Measurements from ENCODE around the gene ZNF134. TPM values are rescaled to one million over a fixed set of nuclear protein-coding genes. Genes with fewer than 3 reads are reported as not detected.

ZNF134 gene
- total RNA-seq, 3 donors from 2014 or later (not counting 1 experiment from before 2014, with no cell fraction given), result 18.5 to 22.0 (median 20.5) TPM

GRCh38 chr19:57632987-57633831, 19.2 kb downstream of the ZNF134 start, which contains the start of gene ZNF211:
TSS of gene ZNF211 (plus strand) at chr19:57633168. CDS start at chr19:57633347, 179 bp downstream.
- H3K36me3 ChIP-seq (ENCODE audit: control insufficient read depth, insufficient read depth, low read length), result peaks cover 24% of the 10 kb centered on the region
- Mint-ChIP-seq H3K27me3 (ENCODE audit: low read depth in 2 of 2) (no peaks in the 10 kb centered on the region), H3K36me3 (peaks cover 33% of the 10 kb centered on the region), H3K27ac (peak within 1 kb of the TSS; percentile 87 to 91), H3K4me1 (peaks cover 24 to 32% of the 10 kb centered on the region in 2 donors), H3K4me3 (peak within 1 kb of the TSS; percentile 94), H3K9me3 (peaks cover 6 to 18% of the 10 kb centered on the region in 2 donors)
- peaks cover 13% of the 10 kb centered on the region for H3K4me1 ChIP-seq (ENCODE audit: control insufficient read depth, insufficient read depth, low read length)
- intact Hi-C loops (cut with micrococcal nuclease), result loop anchor here (1.0 to 10.0 kb wide), 4 partner anchors 19 to 146 kb away; partner anchors contain the start of genes ZNF134, ZNF416, ZNF419 and ZNF551
- peak within 1 kb of the TSS; percentile 83 for H3K4me3 ChIP-seq (ENCODE audit: low read length)
- peak; percentile 99 to 100 (median 100) for ATAC-seq
- H3K27me3 ChIP-seq (ENCODE audit: control insufficient read depth, insufficient read depth, low read length), result no peaks in the 10 kb centered on the region
- 2% methylated on average over 59 of the region's 59 CpGs for WGBS (ENCODE audit: insufficient coverage)
- peaks cover 9% of the 10 kb centered on the region for H3K9me3 ChIP-seq (ENCODE audit: control insufficient read depth, insufficient read depth, low read length)
- TF ChIP-seq CTCF (IDR thresholded peaks at IDR 0.05), result no peak
- DNase-seq, result peak; percentile 89 to 94
- H3K27ac ChIP-seq (ENCODE audit: low read length), result peak within 1 kb of the TSS; percentile 80

- intact Hi-C loops (cut with micrococcal nuclease), result loop anchor here (1.0 to 10.0 kb wide), 4 partner anchors 19 to 146 kb away; partner anchors contain the start of genes ZNF134, ZNF416, ZNF419 and ZNF551
- Mint-ChIP-seq H3K4me3 (peak overlapping the region; percentile 94), H3K36me3 (peaks cover 38% of the 10 kb centered on the region), H3K27me3 (ENCODE audit: low read depth in 2 of 2) (no peaks in the 10 kb centered on the region), H3K9me3 (peaks cover 9 to 24% of the 10 kb centered on the region in 2 donors), H3K27ac (peak overlapping the region; percentile 87 to 91), H3K4me1 (peaks cover 24 to 32% of the 10 kb centered on the region in 2 donors)
- Histone ChIP-seq H3K4me1 (ENCODE audit: control insufficient read depth, insufficient read depth, low read length) (peaks cover 13% of the 10 kb centered on the region), H3K9me3 (ENCODE audit: control insufficient read depth, insufficient read depth, low read length) (peaks cover 9% of the 10 kb centered on the region), H3K36me3 (ENCODE audit: control insufficient read depth, insufficient read depth, low read length) (peaks cover 28% of the 10 kb centered on the region), H3K4me3 (ENCODE audit: low read length) (peak overlapping the region; percentile 83), H3K27me3 (ENCODE audit: control insufficient read depth, insufficient read depth, low read length) (no peaks in the 10 kb centered on the region), H3K27ac (ENCODE audit: low read length) (no peak overlapping the region)
- DNase-seq, result no peak
- 82% methylated on average over 6 of the region's 6 CpGs for WGBS (ENCODE audit: insufficient coverage)
- ATAC-seq, result no peak
- TF ChIP-seq CTCF (IDR thresholded peaks at IDR 0.05), result no peak
Measured at GRCh38 chr19:57633832-57634131, 19.7 kb downstream of the ZNF134 start.

GRCh38 chr19:57637379-57637778, 23.3 kb downstream of the ZNF134 start:
- Mint-ChIP-seq H3K4me1 (peaks cover 24 to 32% of the 10 kb centered on the region in 2 donors), H3K27ac (no peak overlapping the region), H3K27me3 (ENCODE audit: low read depth in 2 of 2) (no peaks in the 10 kb centered on the region), H3K36me3 (peaks cover 74% of the 10 kb centered on the region), H3K4me3 (no peak overlapping the region), H3K9me3 (peaks cover 17 to 35% of the 10 kb centered on the region in 2 donors)
- intact Hi-C loops (cut with micrococcal nuclease), result loop anchor here (10.0 kb wide), 1 partner anchor 47 kb away; the partner anchor contains the start of gene ZNF551
- WGBS (ENCODE audit: insufficient coverage), result 72% methylated on average over 4 of the region's 4 CpGs
- no peak for TF ChIP-seq CTCF (IDR thresholded peaks at IDR 0.05)
- Histone ChIP-seq H3K27ac (ENCODE audit: low read length) (no peak overlapping the region), H3K36me3 (ENCODE audit: control insufficient read depth, insufficient read depth, low read length) (peaks cover 61% of the 10 kb centered on the region), H3K27me3 (ENCODE audit: control insufficient read depth, insufficient read depth, low read length) (no peaks in the 10 kb centered on the region), H3K4me1 (ENCODE audit: control insufficient read depth, insufficient read depth, low read length) (peaks cover 13% of the 10 kb centered on the region), H3K9me3 (ENCODE audit: control insufficient read depth, insufficient read depth, low read length) (peaks cover 39% of the 10 kb centered on the region), H3K4me3 (ENCODE audit: low read length) (no peak overlapping the region)
- ATAC-seq (no peak), DNase-seq (no peak)
